NOMO-1 (cell line): ENCODE measurements around the gene MCAT.
A peak's percentile ranks its signal among the peaks of the same experiment; 100 is the strongest.

Source experiments
- DNase-seq, 2 experiments: peaks; one replicate each; lab custom pipeline; 2025; ENCODE audit not compliant: unreplicated experiment in 2 of 2; lab: John Stamatoyannopoulos, UW

The MCAT gene

GRCh38 chr22:43098356-43098755 is 44.8 kb downstream of the MCAT start:
- no peak for DNase-seq

GRCh38 chr22:43096420-43096819 is 46.8 kb downstream of the MCAT start:
- no peak for DNase-seq

- no peak for DNase-seq
These were observed 48.6 kb downstream of the MCAT start for GRCh38 chr22:43094551-43094950.

- peak; percentile 93 for DNase-seq
These were observed 49.1 kb downstream of the MCAT start for GRCh38 chr22:43094085-43094484.

- peak; percentile 77 to 83 for DNase-seq
These were observed 51.1 kb downstream of the MCAT start for GRCh38 chr22:43092085-43092484.

- peak; percentile 92 to 95 for DNase-seq
These were observed 52.9 kb downstream of the MCAT start for GRCh38 chr22:43090130-43090789.

- peak; percentile 93 to 95 for DNase-seq
These were observed 54.0 kb downstream of the MCAT start, which contains the start of gene TTLL1 for GRCh38 chr22:43088984-43089717. Gene TTLL1 (minus strand): TSS chr22:43089391. CDS start chr22:43075586, 13,805 bp downstream.

GRCh38 chr22:43088627-43088983 is 54.6 kb downstream of the MCAT start:
- DNase-seq, result peak; percentile 29 to 45

GRCh38 chr22:43085658-43086606 is 57.3 kb downstream of the MCAT start:
- peak in 1 of 2 experiments; percentile 49 for DNase-seq
